Activated CD8-positive, alpha-beta T cell treated with anti-CD3 and anti-CD28 coated beads for 36 hours (primary cell): ENCODE data around the gene NT5C. TPM values are rescaled to one million over a fixed set of nuclear protein-coding genes. Genes with fewer than 3 reads are reported as not detected.

Source experiments
- ATAC-seq: fragments of 200-7000 bp; cut with Tn5 transposase; one replicate; pipeline ENCODE4 v1.10.0; 2021; ENCODE audit warnings: mild to moderate bottlenecking, moderate library complexity
- CTCF ChIA-PET: fragments of 350-600 bp; sonication (Branson Sonifier 250); formaldehyde crosslinking; loops from one replicate; lab custom pipeline; 2021; ENCODE audit warnings: antibody characterized with exemption; lab: Charles Lee
- POLR2A ChIA-PET: fragments of 350-600 bp; sonication (Branson Sonifier 250); formaldehyde crosslinking; loops from one replicate; lab custom pipeline; 2021; ENCODE audit warnings: antibody characterized with exemption; lab: Charles Lee
- DNase-seq: peaks from one replicate; pipeline ENCODE4 v3.0.0-alpha.2; 2020
- H3K27ac Mint-ChIP-seq: one replicate; pipeline ENCODE4 v1.8.0; 2021; ENCODE audit warnings: mild to moderate bottlenecking, mixed read lengths
- H3K27me3 Mint-ChIP-seq: one replicate; pipeline ENCODE4 v1.8.0; 2021; ENCODE audit warnings: mixed read lengths
- H3K36me3 Mint-ChIP-seq: one replicate; pipeline ENCODE4 v1.8.0; 2021; ENCODE audit warnings: low read depth, mixed read lengths
- H3K4me1 Mint-ChIP-seq: one replicate; pipeline ENCODE4 v1.8.0; 2021; ENCODE audit warnings: low read depth, mixed read lengths
- H3K4me3 Mint-ChIP-seq: one replicate; pipeline ENCODE4 v1.8.0; 2021; ENCODE audit warnings: mild to moderate bottlenecking, moderate library complexity, mixed read lengths
- H3K9me3 Mint-ChIP-seq: one replicate; pipeline ENCODE4 v1.8.0; 2021; ENCODE audit warnings: mixed read lengths
- intact Hi-C: fragments of 100-400 bp; cut with micrococcal nuclease; formaldehyde crosslinking; loops from one replicate; pipeline ENCODE4 v1.10.0; 2022
- total RNA-seq, 2 experiments: library from RNA; stranded (reverse); gene quantifications; one replicate each; pipeline ENCODE4 v1.2.3, GENCODE V29; 2021
- TF ChIP-seq, protein P1 (sequence below): fragments of 200-600 bp; IDR thresholded peaks from one replicate; pipeline ENCODE4 v1.8.0; 2022; ENCODE audit warnings: antibody characterized with exemption, mild to moderate bottlenecking

The NT5C gene
- total RNA-seq, 2 experiments from 2014 or later = 66.1 to 68.1 TPM

DNA sequence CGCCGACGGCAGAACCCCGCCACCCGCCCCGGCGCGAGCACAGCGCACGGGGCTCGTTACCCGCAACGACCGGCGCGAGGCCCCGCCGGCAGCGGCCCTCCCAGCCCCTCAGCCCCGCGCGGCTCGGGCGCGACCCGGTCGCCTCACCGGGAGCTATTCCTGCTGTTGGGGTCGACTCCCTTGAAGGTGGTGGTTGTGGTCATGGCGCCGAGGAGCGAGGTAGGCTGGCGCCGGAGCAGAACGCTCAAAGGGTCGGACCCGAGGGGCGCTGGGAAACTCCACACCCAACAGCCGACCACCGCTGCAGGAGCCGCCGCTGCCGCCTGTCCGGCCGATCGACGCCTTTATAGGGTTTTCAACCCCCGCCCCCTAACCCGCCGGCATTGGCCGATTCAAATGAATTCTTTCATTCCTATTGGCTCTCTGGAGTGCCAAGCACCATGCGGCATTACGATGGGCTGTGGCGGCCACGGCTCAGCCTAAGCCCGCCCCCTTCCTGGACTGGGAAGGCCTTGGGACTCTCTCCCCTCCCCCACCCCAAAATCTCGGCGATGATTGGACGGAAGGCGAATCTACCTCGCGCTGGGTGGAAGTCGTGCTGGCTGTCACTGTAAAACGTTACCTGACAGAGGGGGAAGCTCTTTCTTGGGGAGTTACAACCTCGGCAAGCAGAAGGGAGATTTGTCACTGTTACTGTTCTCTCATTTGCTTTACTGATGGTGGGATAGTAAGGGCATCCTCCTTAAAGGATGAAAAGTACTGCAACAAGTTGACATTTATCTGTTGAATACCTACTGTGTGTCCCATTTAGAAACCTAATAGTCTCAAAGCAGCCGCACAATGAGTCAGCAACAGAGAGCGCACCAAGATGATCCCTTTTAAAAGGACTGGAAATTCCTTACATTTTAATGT lies 22.9 kb upstream of the NT5C start, which contains the start of gene JPT1:
TSS of gene JPT1 (minus strand) at position 318 of the 912 bp plus-strand sequence. CDS start at position 203, 115 bp downstream.
- ChIA-PET POLR2A (interaction anchor here (0.6 to 1.9 kb wide), 30 partner anchors 8 to 312 kb away, joined by 3 to 9 read pairs (median 4); partner anchors contain the start of genes GGA3, NT5C, NUP85 and SLC25A19), CTCF (interaction anchor here (1.1 to 1.6 kb wide), 3 partner anchors 17 to 41 kb away, joined by 3 to 7 read pairs (median 6); no protein-coding TSS in a partner anchor)
- Mint-ChIP-seq H3K36me3 (peaks cover 15% of the 10 kb centered on the region), H3K27ac (peak within 1 kb of the TSS; percentile 87), H3K27me3 (no peaks in the 10 kb centered on the region), H3K4me1 (peaks cover 34% of the 10 kb centered on the region), H3K4me3 (peak within 1 kb of the TSS; percentile 94), H3K9me3 (no peaks in the 10 kb centered on the region)
- DNase-seq = peak; percentile 99
- peak; percentile 98 for ATAC-seq
- TF ChIP-seq, protein P1, sequence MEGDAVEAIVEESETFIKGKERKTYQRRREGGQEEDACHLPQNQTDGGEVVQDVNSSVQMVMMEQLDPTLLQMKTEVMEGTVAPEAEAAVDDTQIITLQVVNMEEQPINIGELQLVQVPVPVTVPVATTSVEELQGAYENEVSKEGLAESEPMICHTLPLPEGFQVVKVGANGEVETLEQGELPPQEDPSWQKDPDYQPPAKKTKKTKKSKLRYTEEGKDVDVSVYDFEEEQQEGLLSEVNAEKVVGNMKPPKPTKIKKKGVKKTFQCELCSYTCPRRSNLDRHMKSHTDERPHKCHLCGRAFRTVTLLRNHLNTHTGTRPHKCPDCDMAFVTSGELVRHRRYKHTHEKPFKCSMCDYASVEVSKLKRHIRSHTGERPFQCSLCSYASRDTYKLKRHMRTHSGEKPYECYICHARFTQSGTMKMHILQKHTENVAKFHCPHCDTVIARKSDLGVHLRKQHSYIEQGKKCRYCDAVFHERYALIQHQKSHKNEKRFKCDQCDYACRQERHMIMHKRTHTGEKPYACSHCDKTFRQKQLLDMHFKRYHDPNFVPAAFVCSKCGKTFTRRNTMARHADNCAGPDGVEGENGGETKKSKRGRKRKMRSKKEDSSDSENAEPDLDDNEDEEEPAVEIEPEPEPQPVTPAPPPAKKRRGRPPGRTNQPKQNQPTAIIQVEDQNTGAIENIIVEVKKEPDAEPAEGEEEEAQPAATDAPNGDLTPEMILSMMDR = no peak
- intact Hi-C loops = no loop called here

DNA sequence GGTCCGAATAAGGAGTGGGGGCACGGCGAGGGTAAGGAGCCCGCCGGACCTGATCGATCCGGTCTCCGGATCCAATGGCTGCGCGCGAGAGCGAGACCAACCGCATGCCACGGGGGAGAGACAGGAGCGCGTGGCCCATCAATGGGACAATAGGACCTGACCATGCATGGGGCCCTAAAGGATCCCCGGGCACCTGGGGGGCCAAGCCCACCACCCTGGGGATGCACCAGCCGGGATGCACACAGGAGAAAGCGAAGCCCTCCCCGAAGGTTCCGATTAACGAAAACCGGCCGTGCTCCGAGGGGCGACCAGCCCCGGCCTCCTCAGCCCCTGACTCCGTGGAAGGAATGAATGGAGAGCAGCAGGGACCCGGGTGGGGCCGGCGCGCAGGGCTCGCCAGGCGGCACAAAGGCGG lies 22.2 kb upstream of the NT5C start:
- Mint-ChIP-seq H3K36me3 (peaks cover 16% of the 10 kb centered on the region), H3K27me3 (no peaks in the 10 kb centered on the region), H3K27ac (peak overlapping the region; percentile 87), H3K4me1 (peaks cover 32% of the 10 kb centered on the region), H3K4me3 (peak overlapping the region; percentile 94), H3K9me3 (no peaks in the 10 kb centered on the region)
- intact Hi-C loops = loop anchor here (2.0 kb wide), 1 partner anchor 29 kb away; the partner anchor contains the start of gene SUMO2
- no peak for ATAC-seq
- DNase-seq = peak; percentile 51
- POLR2A ChIA-PET = interaction anchor here (0.6 to 1.9 kb wide), 25 partner anchors 8 to 136 kb away, joined by 3 to 9 read pairs (median 5); partner anchors contain the start of genes GGA3, NT5C, NUP85 and SLC25A19
- CTCF ChIA-PET = interaction anchor here (1.1 to 1.6 kb wide), 2 partner anchors 25 to 40 kb away, joined by 3 to 7 read pairs; no protein-coding TSS in a partner anchor
- TF ChIP-seq, protein P1 = no peak

DNA sequence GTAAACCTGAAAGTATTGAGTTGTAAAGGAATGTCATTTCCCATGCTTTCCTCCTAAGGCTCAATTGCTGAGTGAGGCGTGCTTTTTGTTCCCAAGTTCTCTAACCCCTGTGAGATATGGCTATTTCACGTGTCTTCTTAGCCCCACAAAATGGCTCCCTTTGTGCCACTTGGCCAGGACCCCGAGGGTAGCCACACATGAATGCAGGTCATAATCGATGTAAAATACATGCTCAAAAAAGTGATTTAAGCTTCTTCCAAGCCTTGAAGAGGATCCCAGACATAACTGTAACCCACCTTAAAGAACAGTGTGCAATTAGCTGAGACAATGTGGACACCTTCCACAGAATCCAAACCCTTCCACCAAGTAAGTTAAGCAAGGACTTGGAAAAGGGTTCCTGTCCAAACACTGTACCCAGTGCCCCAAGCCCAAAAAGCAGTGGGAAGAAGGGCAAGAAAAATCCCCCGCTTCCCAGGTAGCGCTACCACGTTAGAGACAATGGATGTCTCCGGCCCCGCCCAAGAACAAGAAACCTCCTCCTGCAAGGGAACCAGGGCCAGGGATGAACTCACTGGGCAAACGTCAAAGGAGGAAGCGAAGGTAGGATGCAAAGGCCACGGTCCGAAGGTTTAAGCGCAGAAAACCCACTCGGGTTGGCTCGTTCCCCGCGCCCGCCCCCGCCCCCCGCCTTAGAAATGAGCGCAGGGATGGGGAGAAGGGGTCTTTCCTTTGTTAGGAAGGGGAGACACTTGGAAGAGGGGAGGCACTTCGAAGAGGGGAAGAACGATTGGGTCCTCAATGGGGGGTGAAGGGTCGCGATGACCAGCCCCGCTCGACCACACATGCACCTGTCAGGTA lies 21.6 kb upstream of the NT5C start:
- peak; percentile 47 for DNase-seq
- Mint-ChIP-seq H3K9me3 (no peaks in the 10 kb centered on the region), H3K4me3 (peak overlapping the region; percentile 94), H3K36me3 (peaks cover 22% of the 10 kb centered on the region), H3K27ac (peak overlapping the region; percentile 87), H3K4me1 (peaks cover 35% of the 10 kb centered on the region), H3K27me3 (no peaks in the 10 kb centered on the region)
- POLR2A ChIA-PET = interaction anchor here (0.8 to 1.8 kb wide), 5 partner anchors 10 to 22 kb away, joined by 3 to 9 read pairs (median 4); partner anchors contain the start of gene NT5C
- no peak for ATAC-seq
- intact Hi-C loops = loop anchor here (2.0 kb wide), 1 partner anchor 30 kb away; the partner anchor contains the start of gene SUMO2
- CTCF ChIA-PET = interaction anchor here (1.0 kb wide), 1 partner anchor 23 kb away, joined by 3 read pairs; no protein-coding TSS in a partner anchor
- TF ChIP-seq, protein P1 = no peak

DNA sequence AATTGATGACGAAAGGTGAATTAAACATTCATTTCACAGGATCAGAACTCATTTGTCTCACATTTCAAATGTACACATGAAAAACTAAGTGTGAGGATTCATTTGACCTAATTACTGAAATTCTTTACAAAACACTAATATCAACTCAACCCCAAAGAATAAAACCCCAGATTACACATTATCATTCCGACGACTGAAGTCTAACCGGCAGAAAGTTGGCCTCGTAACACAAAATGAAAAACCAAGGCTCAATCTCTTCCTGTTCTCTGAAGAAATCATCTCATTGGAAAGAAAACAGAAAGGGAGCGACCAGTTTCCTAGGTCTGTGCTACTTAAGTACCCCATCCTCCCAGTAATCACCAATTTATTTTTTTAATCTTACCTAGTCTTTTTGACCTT lies 21.0 kb upstream of the NT5C start:
- H3K4me3 Mint-ChIP-seq = peak overlapping the region; percentile 94
- ChIA-PET POLR2A (interaction anchor here (0.8 to 0.9 kb wide), 2 partner anchors 9 to 21 kb away, joined by 3 read pairs; partner anchors contain the start of gene NT5C), CTCF (interaction anchor here (1.0 kb wide), 1 partner anchor 23 kb away, joined by 3 read pairs; no protein-coding TSS in a partner anchor)
- ATAC-seq (no peak), DNase-seq (no peak)
- H3K27me3 Mint-ChIP-seq = no peaks in the 10 kb centered on the region
- H3K27ac Mint-ChIP-seq = peak overlapping the region; percentile 87
- intact Hi-C loops = loop anchor here (2.0 kb wide), 1 partner anchor 30 kb away; the partner anchor contains the start of gene SUMO2
- peaks cover 28% of the 10 kb centered on the region for H3K36me3 Mint-ChIP-seq
- peaks cover 35% of the 10 kb centered on the region for H3K4me1 Mint-ChIP-seq
- H3K9me3 Mint-ChIP-seq = no peaks in the 10 kb centered on the region
- TF ChIP-seq, protein P1 = no peak
